RPMI7951 (cell line): ENCODE measurements around the gene TENM4. TPM values are rescaled to one million over a fixed set of nuclear protein-coding genes. Genes with fewer than 3 reads are reported as not detected.
A peak's percentile ranks its signal among the peaks of the same experiment; 100 is the strongest.

Source experiments
- DNase-seq: peaks from one replicate; pipeline ENCODE4 v3.0.0-alpha.2; 2012; ENCODE audit warnings: low read depth
- total RNA-seq: library from RNA; depleted of rRNA; stranded (reverse); fragments of >200 nt; shearing (Covaris generic); gene quantifications from 2 replicates; pipeline ENCODE4 v1.2.3, GENCODE V29; 2014

TENM4 gene
- total RNA-seq, 1 experiment from 2014 or later = 25.1 TPM

GRCh38 chr11:78821371-78822306 lies 619.2 kb downstream of the TENM4 start:
- peak; percentile 60 for DNase-seq

GRCh38 chr11:78820741-78821140 lies 620.1 kb downstream of the TENM4 start:
- no peak for DNase-seq

- no peak for DNase-seq
Observed at GRCh38 chr11:78818201-78818600, 622.6 kb downstream of the TENM4 start.

GRCh38 chr11:78815831-78816230 lies 625.0 kb downstream of the TENM4 start:
- DNase-seq = no peak

GRCh38 chr11:78812513-78813293 lies 628.1 kb downstream of the TENM4 start:
- DNase-seq = peak; percentile 52

- DNase-seq = no peak
Observed at GRCh38 chr11:78810559-78811009, 630.2 kb downstream of the TENM4 start.

- DNase-seq = no peak
Observed at GRCh38 chr11:78809931-78810541, 630.8 kb downstream of the TENM4 start.

- DNase-seq = peak; percentile 83
Observed at GRCh38 chr11:78808923-78809322, 631.9 kb downstream of the TENM4 start.

GRCh38 chr11:78807351-78807750 lies 633.5 kb downstream of the TENM4 start:
- no peak for DNase-seq

GRCh38 chr11:78806214-78807004 lies 634.4 kb downstream of the TENM4 start:
- DNase-seq = peak; percentile 82

GRCh38 chr11:78804991-78805390 lies 635.8 kb downstream of the TENM4 start:
- no peak for DNase-seq

- DNase-seq = no peak
Observed at GRCh38 chr11:78803995-78804394, 636.8 kb downstream of the TENM4 start.

GRCh38 chr11:78802058-78802761 lies 638.6 kb downstream of the TENM4 start:
- no peak for DNase-seq

GRCh38 chr11:78801161-78801884 lies 639.5 kb downstream of the TENM4 start:
- peak; percentile 99 for DNase-seq

- DNase-seq = no peak
Observed at GRCh38 chr11:78800756-78801155, 640.1 kb downstream of the TENM4 start.

GRCh38 chr11:78800096-78800690 lies 640.6 kb downstream of the TENM4 start:
- no peak for DNase-seq

- peak; percentile 76 for DNase-seq
Observed at GRCh38 chr11:78798663-78799062, 642.2 kb downstream of the TENM4 start.

GRCh38 chr11:78797559-78797958 lies 643.3 kb downstream of the TENM4 start:
- DNase-seq = no peak

- peak; percentile 96 for DNase-seq
Observed at GRCh38 chr11:78796956-78797355, 643.9 kb downstream of the TENM4 start.
